Adrenal gland (tissue), 12 donors: ENCODE results near the gene MYO5A. TPM values are rescaled to one million over a fixed set of nuclear protein-coding genes. Genes with fewer than 3 reads are reported as not detected.

ENCODE experiments used
- DNase-seq, 7 donors: peaks; one replicate each; pipeline ENCODE4 v3.0.0-alpha.2; 2019 to 2020
- H3K27ac ChIP-seq, 5 donors: fragments of 200-600 bp; sonication (generic) in 4 of 5; 1 replicate in 3 of 5; 2 replicates in 2 of 5; pipeline versions ENCODE4 v1.5.1 to v1.8.0; 2016 to 2020; ENCODE audit warnings: mild to moderate bottlenecking in 1 of 5
- H3K27me3 ChIP-seq: fragments of 200-600 bp; 2 replicates; pipeline ENCODE4 v1.8.0; 2021
- H3K36me3 ChIP-seq, 2 donors: fragments of 200-600 bp; replicated peaks in 1 of 2; 1 replicate in 1 of 2; 2 replicates in 1 of 2; pipeline versions ENCODE4 v1.5.1 to v1.8.0; 2018 to 2022
- H3K4me1 ChIP-seq, 2 donors: fragments of 200-600 bp; replicated peaks in 1 of 2; 1 replicate in 1 of 2; 2 replicates in 1 of 2; pipeline versions ENCODE4 v1.5.1 to v1.8.0; 2018 to 2021
- H3K4me3 ChIP-seq, 4 donors: fragments of 200-600 bp; sonication (generic) in 3 of 4; one replicate each; pipeline ENCODE4 v1.5.1; 2016 to 2018
- H3K9me3 ChIP-seq, 3 donors: fragments of 200-600 bp; sonication (generic) in 1 of 3; replicated peaks in 1 of 3; 1 replicate in 2 of 3; 2 replicates in 1 of 3; pipeline versions ENCODE4 v1.5.1 to v1.8.0; 2016 to 2021
- CTCF ChIP-seq, 6 experiments: fragments of 450-650 bp in 4 of 6; fragments of 200-600 bp in 2 of 6; sonication (generic) in 1 of 6; IDR thresholded peaks; 1 replicate in 5 of 6; 2 replicates in 1 of 6; pipeline versions ENCODE4 v1.5.1 to v1.8.0; 2016 to 2021; ENCODE audit warnings: antibody characterized with exemption in 6 of 6, mild to moderate bottlenecking in 2 of 6, moderate library complexity in 1 of 6
- POLR2A ChIP-seq, 2 donors: fragments of 450-650 bp; IDR thresholded peaks; one replicate each; pipeline ENCODE4 v1.6.1; 2017; ENCODE audit warnings: antibody characterized with exemption in 2 of 2, mild to moderate bottlenecking in 2 of 2, moderate library complexity in 1 of 2
- whole genome bisulfite sequencing, 4 donors: extraction: QIAGEN DNeasy Blood & Tissue Kit in 2 of 4; methylation state at CpG; one replicate each; pipeline versions ENCODE4 v1.1.5 to v1.1.7; 2013 to 2017; 5-methylcytosine and 5-hydroxymethylcytosine counted together
- intact Hi-C, 2 donors: fragments of 100-400 bp; cut with DNase I; formaldehyde crosslinking; loops; one replicate each; pipeline versions ENCODE4 v1.14.1 to v1.15.0; 2022 to 2023
- polyA plus RNA-seq, 3 donors: library from polyadenylated mRNA; stranded (reverse); fragments of 200-250 nt in 2 of 3; fragments of 350-450 nt in 1 of 3; fragmentation: Illumina TruSeq in 1 of 3; extraction: RNeasy Lipid Tissue Mini Kit (QIAGEN cat#74804) in 1 of 3; gene quantifications; one replicate each; pipeline ENCODE4 v1.2.3, GENCODE V29; 2013 to 2014
- total RNA-seq, 9 donors: library from RNA; depleted of rRNA in 4 of 9; stranded (reverse); fragments of >200 nt in 4 of 9; fragments of 120-200 nt in 1 of 9; fragmentation: NEBNext Ultra II Directional in 1 of 9; extraction: Animal tissue kit (Norgen Biotek cat#: 25700) in 1 of 9; gene quantifications; one replicate each; pipeline versions ENCODE4 v1.1.0 to v1.2.4, GENCODE V29; 2013 to 2023
- donor health status: healthy with polysubstance abuse.
- donor health status: Bipolar disorder and iron deficiency.
- donor health status: DM: yes; HTN: yes; CAD: no.
- donor health status: DM: no; HTN: no; CAD: no.
- donor health status: DM: no; HTN: no; CAD: no.
- donor health status: DM: yes; HTN: yes; CAD: no.

MYO5A gene
- total and polyA plus RNA-seq, 12 donors, result 6.3 to 57.5 (median 39.6) TPM

DNA sequence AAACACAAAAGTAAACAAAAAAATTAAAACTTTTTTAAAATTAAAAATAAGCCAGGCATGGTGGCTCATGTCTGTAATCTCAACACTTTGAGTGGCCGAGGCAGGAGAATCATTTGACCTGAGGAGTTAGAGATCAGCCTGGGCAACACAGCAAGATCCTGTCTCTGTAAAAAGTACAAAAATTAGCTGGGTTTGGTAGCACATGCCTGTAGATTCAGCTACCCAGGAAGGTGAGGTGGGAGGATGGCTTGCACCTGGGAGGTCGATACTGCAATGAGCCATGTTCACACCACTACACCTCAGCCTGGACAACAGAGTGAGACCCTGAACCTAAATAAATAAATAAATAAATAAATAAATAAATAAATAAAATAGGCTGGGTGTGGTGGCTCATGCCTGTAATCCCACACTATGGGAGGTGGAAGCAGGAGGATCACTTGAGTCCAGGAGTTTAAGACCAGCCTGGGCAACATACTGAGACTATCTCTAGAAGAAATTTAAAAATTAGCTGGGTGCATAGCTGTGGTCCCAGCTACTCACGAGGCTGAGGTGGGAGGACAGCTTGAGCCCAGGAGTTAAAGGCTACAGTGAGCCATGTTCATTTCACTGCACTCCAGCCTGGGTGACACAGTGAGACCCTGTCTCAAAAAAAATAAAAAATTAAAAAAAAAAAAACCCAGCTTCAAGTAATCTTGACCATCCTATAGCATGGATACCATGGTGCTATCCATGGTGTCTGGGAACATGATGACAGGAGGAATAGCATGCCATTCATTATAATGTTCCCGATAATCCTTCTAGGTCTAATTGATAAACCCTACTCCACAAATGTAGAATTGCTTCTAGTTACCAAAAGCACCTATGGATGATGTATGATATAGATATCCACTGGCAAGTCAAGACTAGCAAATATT, 4.2 kb downstream of the MYO5A start:
- intact Hi-C loops, result no loop called here
- Histone ChIP-seq H3K27ac (no peak overlapping the region), H3K36me3 (no peaks in the 10 kb centered on the region), H3K4me1 (peaks cover 4 to 19% of the 10 kb centered on the region in 2 donors), H3K9me3 (no peaks in the 10 kb centered on the region), H3K27me3 (no peaks in the 10 kb centered on the region), H3K4me3 (no peak overlapping the region)
- no peak for DNase-seq
- 92 to 98% (median 95%) methylated on average over 4 of the region's 4 CpGs for WGBS, 4 donors
- no peak for TF ChIP-seq POLR2A (IDR thresholded peaks at IDR 0.05)
- TF ChIP-seq CTCF (IDR thresholded peaks at IDR 0.05), result no peak

DNA sequence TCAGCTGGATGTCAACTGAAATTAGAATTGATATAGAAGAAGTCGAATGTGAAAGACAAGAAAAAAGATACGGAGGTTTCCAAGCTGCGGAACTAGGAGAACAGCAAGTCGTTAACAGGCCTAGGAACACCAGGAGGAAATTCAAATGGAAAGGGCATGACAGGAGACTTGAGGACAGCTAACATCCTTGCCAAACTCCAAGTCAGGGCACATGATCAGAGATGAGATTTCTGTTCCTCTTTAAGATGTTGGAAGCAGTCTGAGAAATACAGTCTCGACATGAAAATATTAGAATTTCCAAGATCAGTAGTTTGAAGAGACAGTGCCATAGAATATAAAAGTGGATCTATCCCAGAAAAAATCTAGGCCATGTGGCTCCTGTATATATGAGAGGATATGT, 5.0 kb downstream of the MYO5A start:
- Histone ChIP-seq H3K36me3 (no peaks in the 10 kb centered on the region), H3K27me3 (no peaks in the 10 kb centered on the region), H3K4me1 (peaks cover 0 to 18% of the 10 kb centered on the region in 2 donors), H3K9me3 (no peaks in the 10 kb centered on the region), H3K27ac (no peak overlapping the region), H3K4me3 (no peak overlapping the region)
- DNase-seq, result peak in 1 of 7 donors; percentile 8
- no peak for TF ChIP-seq CTCF (IDR thresholded peaks at IDR 0.05)
- TF ChIP-seq POLR2A (IDR thresholded peaks at IDR 0.05), result no peak
- 60 to 76% (median 62%) methylated on average over 5 of the region's 5 CpGs for WGBS, 4 donors
- intact Hi-C loops, result no loop called here

DNA sequence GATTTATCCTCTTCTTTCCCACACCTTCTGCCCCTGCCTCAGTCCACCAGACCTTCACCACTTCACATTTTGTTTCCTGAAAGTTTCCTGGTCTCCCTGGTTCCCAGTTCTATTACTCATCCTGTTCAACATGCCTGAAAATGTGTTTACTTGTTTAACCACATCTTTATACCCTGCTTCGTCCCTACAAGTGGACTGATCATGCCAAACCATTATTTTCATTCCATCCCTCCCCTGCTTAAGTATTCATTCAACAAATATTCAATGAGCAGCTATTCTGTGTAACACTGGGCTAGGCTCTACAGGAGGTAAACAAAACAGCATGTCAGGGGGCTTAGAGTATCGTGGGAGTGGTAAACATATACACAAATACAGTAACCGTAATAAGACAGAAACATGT, 5.5 kb downstream of the MYO5A start:
- peaks cover 0 to 18% of the 10 kb centered on the region in 2 donors for H3K4me1 ChIP-seq
- intact Hi-C loops, result no loop called here
- WGBS, 4 donors, result 76 to 90% (median 85%) methylated on average over 3 of the region's 3 CpGs
- H3K36me3 ChIP-seq, result no peaks in the 10 kb centered on the region
- peak overlapping the region in 1 of 5 donors; percentile 12 for H3K27ac ChIP-seq
- no peaks in the 10 kb centered on the region for H3K27me3 ChIP-seq
- no peaks in the 10 kb centered on the region for H3K9me3 ChIP-seq
- TF ChIP-seq CTCF (IDR thresholded peaks at IDR 0.05) (no peak), POLR2A (IDR thresholded peaks at IDR 0.05) (no peak)
- no peak for DNase-seq
- no peak overlapping the region for H3K4me3 ChIP-seq

- 82 to 88% (median 86%) methylated on average over 3 of the region's 3 CpGs for WGBS, 4 donors
- intact Hi-C loops, result no loop called here
- H3K4me1 ChIP-seq, result peaks cover 0 to 10% of the 10 kb centered on the region in 2 donors
These were observed 7.0 kb downstream of the MYO5A start for GRCh38 chr15:52521682-52522081.

More at GRCh38 chr15:52521682-52522081, 7.0 kb downstream of the MYO5A start:
- TF ChIP-seq POLR2A (IDR thresholded peaks at IDR 0.05) (no peak), CTCF (IDR thresholded peaks at IDR 0.05) (no peak)
- DNase-seq, result no peak
- H3K9me3 ChIP-seq, result no peaks in the 10 kb centered on the region
- H3K27me3 ChIP-seq, result no peaks in the 10 kb centered on the region
- no peak overlapping the region for H3K27ac ChIP-seq
- H3K4me3 ChIP-seq, result no peak overlapping the region
- H3K36me3 ChIP-seq, result no peaks in the 10 kb centered on the region
